Measurements from ENCODE around the gene SDC1. TPM values are rescaled to one million over a fixed set of nuclear protein-coding genes. Genes with fewer than 3 reads are reported as not detected.

The SDC1 gene
- total and polyA plus RNA-seq, 8 donors, result 88.9 to 278 (median 117) TPM

- H3K4me1 ChIP-seq, result peaks cover 3 to 15% of the 10 kb centered on the region in 2 donors
- intact Hi-C loops (cut with DNase I), result loop anchor here in 1 of 2 donors (10.0 kb wide), 1 partner anchor 95 kb away; no protein-coding TSS in a partner anchor
Observed at GRCh38 chr2:20229322-20230113, 4.6 kb upstream of the SDC1 start.

GRCh38 chr2:20227894-20228505 lies 3.1 kb upstream of the SDC1 start:
- Histone ChIP-seq H3K36me3 (no peaks in the 10 kb centered on the region), H3K27me3 (peaks cover 7 to 55% of the 10 kb centered on the region in 2 donors), H3K9me3 (no peaks in the 10 kb centered on the region), H3K27ac (no peak overlapping the region), H3K4me3 (no peak overlapping the region), H3K4me1 (peaks cover 3 to 27% of the 10 kb centered on the region in 2 donors)
- ATAC-seq (no peak), DNase-seq (no peak)
- TF ChIP-seq CTCF (IDR thresholded peaks at IDR 0.05), result no peak
- intact Hi-C loops (cut with DNase I), result loop anchor here in 1 of 2 donors (10.0 kb wide), 1 partner anchor 93 kb away; no protein-coding TSS in a partner anchor

More at GRCh38 chr2:20229322-20230113, 4.6 kb upstream of the SDC1 start:
- Histone ChIP-seq H3K4me3 (no peak overlapping the region), H3K36me3 (no peaks in the 10 kb centered on the region), H3K27me3 (peaks cover 7 to 40% of the 10 kb centered on the region in 2 donors), H3K27ac (no peak overlapping the region), H3K9me3 (no peaks in the 10 kb centered on the region)
- no peak for TF ChIP-seq CTCF (IDR thresholded peaks at IDR 0.05)
- DNase-seq (no peak), ATAC-seq (no peak)

GRCh38 chr2:20226152-20226545 lies 1.2 kb upstream of the SDC1 start:
- intact Hi-C loops (cut with DNase I), result loop anchor here in 1 of 2 donors (10.0 kb wide), 1 partner anchor 91 kb away; no protein-coding TSS in a partner anchor
- DNase-seq, result no peak
- Histone ChIP-seq H3K9me3 (no peaks in the 10 kb centered on the region), H3K4me3 (no peak overlapping the region), H3K27ac (no peak overlapping the region), H3K36me3 (no peaks in the 10 kb centered on the region), H3K27me3 (peaks cover 7 to 74% of the 10 kb centered on the region in 2 donors), H3K4me1 (peaks cover 8 to 27% of the 10 kb centered on the region in 2 donors)
- ATAC-seq, result no peak
- TF ChIP-seq CTCF (IDR thresholded peaks at IDR 0.05), result no peak

- intact Hi-C loops (cut with DNase I), result loop anchor here in 1 of 2 donors (10.0 kb wide), 1 partner anchor 91 kb away; no protein-coding TSS in a partner anchor
Observed at GRCh38 chr2:20225294-20226151, 593 bp upstream of the SDC1 start.

More at GRCh38 chr2:20225294-20226151, 593 bp upstream of the SDC1 start:
- peaks cover 8 to 27% of the 10 kb centered on the region in 2 donors for H3K4me1 ChIP-seq
- H3K27me3 ChIP-seq, result peaks cover 7 to 76% of the 10 kb centered on the region in 2 donors
- no peaks in the 10 kb centered on the region for H3K9me3 ChIP-seq
- DNase-seq (peak; percentile 72 to 91 (median 85)), ATAC-seq (peak; percentile 89)
- no peaks in the 10 kb centered on the region for H3K36me3 ChIP-seq
- peak; percentile 13 to 38 for TF ChIP-seq CTCF (IDR thresholded peaks at IDR 0.05)
- peak overlapping the region; percentile 50 to 56 for H3K4me3 ChIP-seq
- peak overlapping the region; percentile 70 to 75 for H3K27ac ChIP-seq

Measured in left lung (tissue), 10 donors.